Measurements from ENCODE around the gene SLC24A4. TPM values are rescaled to one million over a fixed set of nuclear protein-coding genes. Genes with fewer than 3 reads are reported as not detected.

SLC24A4 gene
- total RNA-seq, 1 donor from 2014 or later = not detected

GRCh38 chr14:92439537-92440344 lies 116.8 kb downstream of the SLC24A4 start:
- TF ChIP-seq, protein P1, sequence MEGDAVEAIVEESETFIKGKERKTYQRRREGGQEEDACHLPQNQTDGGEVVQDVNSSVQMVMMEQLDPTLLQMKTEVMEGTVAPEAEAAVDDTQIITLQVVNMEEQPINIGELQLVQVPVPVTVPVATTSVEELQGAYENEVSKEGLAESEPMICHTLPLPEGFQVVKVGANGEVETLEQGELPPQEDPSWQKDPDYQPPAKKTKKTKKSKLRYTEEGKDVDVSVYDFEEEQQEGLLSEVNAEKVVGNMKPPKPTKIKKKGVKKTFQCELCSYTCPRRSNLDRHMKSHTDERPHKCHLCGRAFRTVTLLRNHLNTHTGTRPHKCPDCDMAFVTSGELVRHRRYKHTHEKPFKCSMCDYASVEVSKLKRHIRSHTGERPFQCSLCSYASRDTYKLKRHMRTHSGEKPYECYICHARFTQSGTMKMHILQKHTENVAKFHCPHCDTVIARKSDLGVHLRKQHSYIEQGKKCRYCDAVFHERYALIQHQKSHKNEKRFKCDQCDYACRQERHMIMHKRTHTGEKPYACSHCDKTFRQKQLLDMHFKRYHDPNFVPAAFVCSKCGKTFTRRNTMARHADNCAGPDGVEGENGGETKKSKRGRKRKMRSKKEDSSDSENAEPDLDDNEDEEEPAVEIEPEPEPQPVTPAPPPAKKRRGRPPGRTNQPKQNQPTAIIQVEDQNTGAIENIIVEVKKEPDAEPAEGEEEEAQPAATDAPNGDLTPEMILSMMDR (IDR thresholded peaks at IDR 0.05; ENCODE audit: insufficient read depth, low read length, severe bottlenecking) = no peak
- no peak for FAIRE-seq
- Histone ChIP-seq H3K27me3 (ENCODE audit: control insufficient read depth, insufficient read depth, low read length) (no peaks in the 10 kb centered on the region), H3K36me3 (ENCODE audit: control insufficient read depth, insufficient read depth, low read length) (no peaks in the 10 kb centered on the region), H3K4me3 (ENCODE audit: low read depth, low read length) (no peak overlapping the region)
- no peak for DNase-seq (ENCODE audit: low read depth)

DNA sequence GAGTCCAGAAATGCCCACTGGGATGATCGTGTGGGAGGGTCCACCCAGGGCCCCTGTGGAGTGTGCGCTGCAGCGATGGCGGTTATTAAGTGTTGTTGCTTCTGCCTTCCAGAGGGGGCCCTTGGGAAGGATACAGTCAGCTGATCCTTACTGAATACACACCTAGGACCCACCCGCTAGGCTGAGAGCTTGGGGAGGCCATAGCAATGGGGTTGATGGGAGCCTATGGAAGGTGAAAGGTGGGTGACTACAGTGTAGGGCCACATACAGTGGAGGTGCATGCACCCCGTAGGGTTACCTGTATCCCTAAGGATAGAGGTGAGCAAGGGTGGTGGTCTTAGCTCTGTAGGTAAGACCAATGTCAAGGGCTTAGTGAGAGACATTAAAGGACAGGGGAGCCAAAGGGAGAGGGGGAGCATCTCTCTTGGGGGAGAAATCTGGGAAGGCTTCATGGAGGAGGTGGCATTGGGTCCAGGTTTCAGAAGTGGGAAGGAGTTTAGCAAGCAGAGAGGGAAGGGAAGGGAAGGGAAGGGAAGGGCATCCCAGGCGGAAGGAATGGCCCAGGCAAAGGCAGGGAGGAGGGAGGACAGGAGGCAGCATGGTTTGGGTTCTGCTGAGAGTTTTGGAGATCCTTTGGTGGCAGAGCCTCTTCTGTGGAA lies 117.5 kb downstream of the SLC24A4 start:
- TF ChIP-seq, protein P1 (IDR thresholded peaks at IDR 0.05; ENCODE audit: insufficient read depth, low read length, severe bottlenecking) = no peak
- H3K27me3 ChIP-seq (ENCODE audit: control insufficient read depth, insufficient read depth, low read length) = no peaks in the 10 kb centered on the region
- no peak for DNase-seq (ENCODE audit: low read depth)
- FAIRE-seq = no peak
- H3K4me3 ChIP-seq (ENCODE audit: low read depth, low read length) = no peak overlapping the region
- H3K36me3 ChIP-seq (ENCODE audit: control insufficient read depth, insufficient read depth, low read length) = no peaks in the 10 kb centered on the region

DNA sequence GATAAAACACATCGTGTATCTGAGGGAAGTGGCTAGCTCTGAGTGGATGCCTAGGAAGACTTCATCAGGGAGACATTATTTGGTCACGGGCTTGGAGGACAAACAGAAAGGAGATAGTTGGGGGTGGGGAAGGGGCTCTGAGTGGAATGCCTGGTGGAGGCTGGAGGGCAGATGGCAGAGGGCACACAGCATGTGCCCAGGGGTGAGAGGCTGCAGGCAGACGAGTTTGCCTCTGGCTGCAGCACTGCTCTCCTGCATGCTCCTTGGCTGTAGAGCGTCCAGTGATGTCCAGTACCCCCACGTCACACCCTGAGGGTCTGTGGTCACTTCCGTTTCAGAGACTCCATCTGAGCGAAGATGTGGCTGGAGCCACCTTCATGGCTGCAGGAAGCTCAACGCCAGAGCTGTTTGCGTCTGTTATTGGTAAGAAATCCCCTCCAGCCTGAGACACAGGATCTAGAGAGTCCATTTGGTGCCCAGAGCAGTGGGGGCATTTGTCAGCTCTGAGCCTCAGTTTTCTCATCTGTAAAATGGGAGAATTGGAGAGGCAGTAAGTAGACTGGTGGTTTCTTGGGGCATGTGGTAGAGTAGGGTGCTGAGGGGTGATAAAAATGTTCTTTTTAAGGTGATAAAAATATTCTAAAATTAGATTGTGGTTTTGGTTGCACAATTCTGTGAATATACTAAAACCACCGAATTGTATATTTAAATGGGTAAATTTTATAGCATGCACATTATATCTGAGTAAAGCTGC lies 119.0 kb downstream of the SLC24A4 start:
- H3K27me3 ChIP-seq (ENCODE audit: control insufficient read depth, insufficient read depth, low read length) = no peaks in the 10 kb centered on the region
- TF ChIP-seq, protein P1 (IDR thresholded peaks at IDR 0.05; ENCODE audit: insufficient read depth, low read length, severe bottlenecking) = no peak
- H3K4me3 ChIP-seq (ENCODE audit: low read depth, low read length) = no peak overlapping the region
- H3K36me3 ChIP-seq (ENCODE audit: control insufficient read depth, insufficient read depth, low read length) = no peaks in the 10 kb centered on the region
- DNase-seq (ENCODE audit: low read depth) (no peak), FAIRE-seq (no peak)

- Histone ChIP-seq H3K27me3 (ENCODE audit: control insufficient read depth, insufficient read depth, low read length) (no peaks in the 10 kb centered on the region), H3K36me3 (ENCODE audit: control insufficient read depth, insufficient read depth, low read length) (no peaks in the 10 kb centered on the region), H3K4me3 (ENCODE audit: low read depth, low read length) (no peak overlapping the region)
- TF ChIP-seq, protein P1 (IDR thresholded peaks at IDR 0.05; ENCODE audit: insufficient read depth, low read length, severe bottlenecking) = no peak
- DNase-seq (ENCODE audit: low read depth) (no peak), FAIRE-seq (no peak)
Measured at GRCh38 chr14:92443167-92443566, 120.2 kb downstream of the SLC24A4 start.

DNA sequence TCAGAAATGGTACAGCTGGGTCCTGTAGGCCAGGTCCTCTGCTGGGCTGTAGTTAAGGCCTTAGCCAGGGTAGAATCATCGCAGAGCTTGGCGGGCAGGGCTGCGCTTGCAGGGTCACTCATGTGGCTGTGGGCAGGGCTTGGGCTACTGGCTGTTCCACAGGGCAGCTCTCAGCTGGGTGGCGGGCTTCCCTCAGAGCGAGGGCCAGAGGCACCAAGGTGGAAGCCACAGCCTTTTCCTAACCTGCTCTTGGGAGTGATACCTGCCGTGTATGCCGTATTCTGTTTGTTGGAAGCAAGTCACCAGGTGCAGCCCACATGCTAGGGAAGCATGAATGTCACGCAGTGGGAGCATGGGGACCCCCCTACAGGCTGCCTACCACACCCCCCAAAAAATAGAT lies 120.8 kb downstream of the SLC24A4 start:
- FAIRE-seq (no peak), DNase-seq (ENCODE audit: low read depth) (no peak)
- no peaks in the 10 kb centered on the region for H3K36me3 ChIP-seq (ENCODE audit: control insufficient read depth, insufficient read depth, low read length)
- H3K27me3 ChIP-seq (ENCODE audit: control insufficient read depth, insufficient read depth, low read length) = no peaks in the 10 kb centered on the region
- H3K4me3 ChIP-seq (ENCODE audit: low read depth, low read length) = no peak overlapping the region
- TF ChIP-seq, protein P1 (IDR thresholded peaks at IDR 0.05; ENCODE audit: insufficient read depth, low read length, severe bottlenecking) = no peak

Data from bronchial epithelial cell (primary cell).